ENCODE results near the gene FYN. TPM values are rescaled to one million over a fixed set of nuclear protein-coding genes. Genes with fewer than 3 reads are reported as not detected.

FYN gene
- total RNA-seq, 2 donors from 2014 or later: 13.7 to 103 TPM

- intact Hi-C loops (cut with DNase I): no loop called here
Measured at GRCh38 chr6:111834356-111834755, 38.9 kb downstream of the FYN start.

GRCh38 chr6:111832833-111833418 lies 40.3 kb downstream of the FYN start:
- intact Hi-C loops (cut with DNase I): no loop called here
- no peak for DNase-seq (ENCODE audit: low spot score)
- H3K4me1 ChIP-seq (replicated peaks): no peaks in the 10 kb centered on the region
- H3K27ac ChIP-seq: no peak overlapping the region
- H3K27me3 ChIP-seq (replicated peaks; ENCODE audit: insufficient read depth): no peaks in the 10 kb centered on the region
- no peaks in the 10 kb centered on the region for H3K9me3 ChIP-seq
- H3K4me3 ChIP-seq: no peak overlapping the region
- H3K36me3 ChIP-seq: no peaks in the 10 kb centered on the region
- TF ChIP-seq CTCF (IDR thresholded peaks at IDR 0.05): no peak
- TF ChIP-seq POLR2A (IDR thresholded peaks at IDR 0.05): no peak
- no peak for TF ChIP-seq POLR2AphosphoS5 (IDR thresholded peaks at IDR 0.05)
- 74% methylated on average over 1 of the region's 1 CpG for WGBS

More at GRCh38 chr6:111834356-111834755, 38.9 kb downstream of the FYN start:
- no peak for DNase-seq (ENCODE audit: low spot score)
- Histone ChIP-seq H3K27ac (no peak overlapping the region), H3K36me3 (no peaks in the 10 kb centered on the region), H3K4me1 (replicated peaks) (no peaks in the 10 kb centered on the region), H3K9me3 (no peaks in the 10 kb centered on the region), H3K4me3 (no peak overlapping the region), H3K27me3 (replicated peaks; ENCODE audit: insufficient read depth) (no peaks in the 10 kb centered on the region)
- TF ChIP-seq CTCF (IDR thresholded peaks at IDR 0.05): no peak
- TF ChIP-seq POLR2A (IDR thresholded peaks at IDR 0.05): no peak
- no peak for TF ChIP-seq POLR2AphosphoS5 (IDR thresholded peaks at IDR 0.05)
- 96% methylated on average over 4 of the region's 4 CpGs for WGBS

GRCh38 chr6:111831408-111831807 lies 41.8 kb downstream of the FYN start:
- no peak for DNase-seq (ENCODE audit: low spot score)
- Histone ChIP-seq H3K27ac (no peak overlapping the region), H3K9me3 (no peaks in the 10 kb centered on the region), H3K36me3 (no peaks in the 10 kb centered on the region), H3K27me3 (replicated peaks; ENCODE audit: insufficient read depth) (no peaks in the 10 kb centered on the region), H3K4me3 (no peak overlapping the region), H3K4me1 (replicated peaks) (no peaks in the 10 kb centered on the region)
- WGBS: 88% methylated on average over 2 of the region's 2 CpGs
- intact Hi-C loops (cut with DNase I): no loop called here
- no peak for TF ChIP-seq POLR2AphosphoS5 (IDR thresholded peaks at IDR 0.05)
- TF ChIP-seq POLR2A (IDR thresholded peaks at IDR 0.05): no peak
- TF ChIP-seq CTCF (IDR thresholded peaks at IDR 0.05): no peak

- TF ChIP-seq POLR2A (IDR thresholded peaks at IDR 0.05): no peak
- no peak for TF ChIP-seq POLR2AphosphoS5 (IDR thresholded peaks at IDR 0.05)
- TF ChIP-seq CTCF (IDR thresholded peaks at IDR 0.05): no peak
Measured at GRCh38 chr6:111829998-111830397, 43.3 kb downstream of the FYN start.

GRCh38 chr6:111829581-111829980 lies 43.7 kb downstream of the FYN start:
- Histone ChIP-seq H3K27me3 (replicated peaks; ENCODE audit: insufficient read depth) (no peaks in the 10 kb centered on the region), H3K9me3 (no peaks in the 10 kb centered on the region), H3K4me3 (no peak overlapping the region), H3K36me3 (no peaks in the 10 kb centered on the region), H3K27ac (no peak overlapping the region), H3K4me1 (replicated peaks) (no peaks in the 10 kb centered on the region)
- 77% methylated on average over 3 of the region's 3 CpGs for WGBS
- no peak for TF ChIP-seq POLR2AphosphoS5 (IDR thresholded peaks at IDR 0.05)
- no peak for TF ChIP-seq CTCF (IDR thresholded peaks at IDR 0.05)
- TF ChIP-seq POLR2A (IDR thresholded peaks at IDR 0.05): no peak
- intact Hi-C loops (cut with DNase I): no loop called here
- no peak for DNase-seq (ENCODE audit: low spot score)

More at GRCh38 chr6:111829998-111830397, 43.3 kb downstream of the FYN start:
- no peak for DNase-seq (ENCODE audit: low spot score)
- 75% methylated on average over 2 of the region's 2 CpGs for WGBS
- Histone ChIP-seq H3K4me1 (replicated peaks) (no peaks in the 10 kb centered on the region), H3K27me3 (replicated peaks; ENCODE audit: insufficient read depth) (no peaks in the 10 kb centered on the region), H3K36me3 (no peaks in the 10 kb centered on the region), H3K4me3 (no peak overlapping the region), H3K27ac (no peak overlapping the region), H3K9me3 (no peaks in the 10 kb centered on the region)
- intact Hi-C loops (cut with DNase I): no loop called here
